Adrenal gland (tissue), 5 donors: ENCODE results near the gene BLM.

Source experiments
- POLR2A ChIP-seq, 2 donors: fragments of 450-650 bp; IDR thresholded peaks; one replicate each; pipeline ENCODE4 v1.6.1; 2017; ENCODE audit warnings: antibody characterized with exemption in 2 of 2, mild to moderate bottlenecking in 2 of 2, moderate library complexity in 1 of 2
- TF ChIP-seq, protein P1 (sequence below), 6 experiments: fragments of 450-650 bp in 4 of 6; fragments of 200-600 bp in 2 of 6; sonication (generic) in 1 of 6; IDR thresholded peaks; 1 replicate in 5 of 6; 2 replicates in 1 of 6; pipeline versions ENCODE4 v1.5.1 to v1.8.0; 2016 to 2021; ENCODE audit warnings: antibody characterized with exemption in 6 of 6, mild to moderate bottlenecking in 2 of 6, moderate library complexity in 1 of 6
- donor health status: DM: no; HTN: no; CAD: no.

DNA sequence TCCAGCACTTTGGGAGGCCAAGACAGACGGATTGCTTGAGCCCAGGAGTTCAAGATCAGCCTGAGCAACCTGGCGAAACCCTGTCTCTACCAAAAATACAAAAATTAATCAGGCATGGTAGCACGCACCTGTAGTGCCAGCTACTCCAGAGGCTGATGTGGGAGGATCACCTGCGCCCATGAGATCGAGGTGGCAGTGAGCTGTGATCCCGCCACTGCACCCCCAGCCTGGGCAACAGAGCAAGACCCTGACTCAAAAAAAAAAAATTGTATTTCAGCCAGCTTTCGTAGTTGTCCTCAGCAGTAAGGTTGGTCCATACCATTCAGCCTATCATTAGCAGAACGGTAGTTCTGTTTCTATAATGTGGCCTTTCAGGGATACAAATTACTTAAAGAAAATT is 84.7 kb downstream of the BLM start:
- TF ChIP-seq POLR2A (IDR thresholded peaks at IDR 0.05) = no peak
- TF ChIP-seq, protein P1, sequence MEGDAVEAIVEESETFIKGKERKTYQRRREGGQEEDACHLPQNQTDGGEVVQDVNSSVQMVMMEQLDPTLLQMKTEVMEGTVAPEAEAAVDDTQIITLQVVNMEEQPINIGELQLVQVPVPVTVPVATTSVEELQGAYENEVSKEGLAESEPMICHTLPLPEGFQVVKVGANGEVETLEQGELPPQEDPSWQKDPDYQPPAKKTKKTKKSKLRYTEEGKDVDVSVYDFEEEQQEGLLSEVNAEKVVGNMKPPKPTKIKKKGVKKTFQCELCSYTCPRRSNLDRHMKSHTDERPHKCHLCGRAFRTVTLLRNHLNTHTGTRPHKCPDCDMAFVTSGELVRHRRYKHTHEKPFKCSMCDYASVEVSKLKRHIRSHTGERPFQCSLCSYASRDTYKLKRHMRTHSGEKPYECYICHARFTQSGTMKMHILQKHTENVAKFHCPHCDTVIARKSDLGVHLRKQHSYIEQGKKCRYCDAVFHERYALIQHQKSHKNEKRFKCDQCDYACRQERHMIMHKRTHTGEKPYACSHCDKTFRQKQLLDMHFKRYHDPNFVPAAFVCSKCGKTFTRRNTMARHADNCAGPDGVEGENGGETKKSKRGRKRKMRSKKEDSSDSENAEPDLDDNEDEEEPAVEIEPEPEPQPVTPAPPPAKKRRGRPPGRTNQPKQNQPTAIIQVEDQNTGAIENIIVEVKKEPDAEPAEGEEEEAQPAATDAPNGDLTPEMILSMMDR (IDR thresholded peaks at IDR 0.05) = no peak
